Esophagus mucosa (tissue), 1 donor: ENCODE results near the gene ZNF652. TPM values are rescaled to one million over a fixed set of nuclear protein-coding genes. Genes with fewer than 3 reads are reported as not detected.

Experiments used
- ATAC-seq: fragments of 200-7000 bp; cut with Tn5 transposase; one replicate; pipeline ENCODE4 v1.9.1; 2020
- total RNA-seq: library from RNA; stranded (reverse); gene quantifications from one replicate; pipeline ENCODE4 v1.2.4, GENCODE V29; 2023
- donor health status: DM: yes; HTN: yes; CAD: no.

The ZNF652 gene
- total RNA-seq, 1 donor from 2014 or later: 10.9 TPM

- ATAC-seq: no peak
Observed at GRCh38 chr17:49258394-49258793, 103.7 kb downstream of the ZNF652 start.

- no peak for ATAC-seq
Observed at GRCh38 chr17:49255125-49255524, 106.9 kb downstream of the ZNF652 start.

- no peak for ATAC-seq
Observed at GRCh38 chr17:49254066-49254465, 108.0 kb downstream of the ZNF652 start.

- no peak for ATAC-seq
Observed at GRCh38 chr17:49252148-49252695, 109.8 kb downstream of the ZNF652 start.

- ATAC-seq: no peak
Observed at GRCh38 chr17:49249890-49250522, 112.0 kb downstream of the ZNF652 start.

GRCh38 chr17:49249292-49249794, 112.7 kb downstream of the ZNF652 start:
- ATAC-seq: no peak

DNA sequence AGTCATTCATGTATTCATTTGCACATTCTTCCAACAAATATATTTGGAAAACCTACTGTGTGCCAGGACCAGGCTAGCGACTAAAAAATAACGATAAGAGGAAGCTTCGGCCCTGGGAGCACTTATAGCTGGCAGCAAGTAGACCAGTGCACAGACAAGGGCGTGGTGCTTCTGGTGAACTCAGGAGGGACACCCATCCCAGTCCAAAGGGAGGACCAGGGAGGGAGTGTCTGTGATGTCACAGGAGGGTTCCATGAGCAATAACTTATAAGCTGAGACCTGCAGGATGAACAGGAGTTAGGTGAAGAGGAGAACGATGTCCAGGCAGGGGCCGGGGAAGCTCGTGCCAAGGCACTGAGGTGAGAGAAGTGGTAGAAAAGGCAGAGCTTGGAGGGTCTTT, 114.1 kb downstream of the ZNF652 start:
- ATAC-seq: no peak

DNA sequence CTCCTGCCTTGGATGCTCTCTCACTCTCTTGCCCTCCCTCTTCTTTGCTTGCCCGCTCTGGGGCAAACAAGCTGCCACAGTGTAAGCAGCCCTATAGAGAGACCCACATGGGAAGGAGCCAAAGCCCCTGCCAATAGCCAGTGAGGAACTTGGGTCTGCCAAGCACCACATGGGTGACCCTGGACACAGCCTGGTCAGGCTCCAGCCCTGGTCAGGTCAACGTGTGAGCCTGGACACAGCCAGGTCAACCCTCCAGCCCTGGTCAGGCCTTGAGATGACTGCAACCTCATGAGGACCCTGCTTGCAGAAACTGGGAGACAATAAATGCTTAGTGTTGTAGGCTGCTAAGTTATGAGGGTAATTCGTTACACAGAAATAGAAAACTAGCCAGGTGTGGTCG, 117.2 kb downstream of the ZNF652 start:
- peak; percentile 10 for ATAC-seq

Other genes starting within 250 kb of the ZNF652 start
- gene B4GALNT2, start 229.5 kb downstream of the ZNF652 start, total RNA-seq: 0.04 TPM
- 0.28 TPM for gene GNGT2, start 151.7 kb downstream of the ZNF652 start, total RNA-seq
- gene ABI3, start 151.5 kb downstream of the ZNF652 start, total RNA-seq: 2.7 TPM
- gene PHOSPHO1, start 131.5 kb downstream of the ZNF652 start, total RNA-seq: 0.20 TPM
- 141 TPM for gene PHB1, start 52.6 kb upstream of the ZNF652 start, total RNA-seq
- 6.5 TPM for gene NGFR, start 133.0 kb upstream of the ZNF652 start, total RNA-seq
- gene NXPH3, start 213.6 kb upstream of the ZNF652 start, total RNA-seq: 0.16 TPM